HEK293 (cell line): ENCODE data around the gene ERVK3-1.
A peak's percentile ranks its signal among the peaks of the same experiment; 100 is the strongest.

Source experiments
- BCL11A ChIP-seq: fragments of 450-650 bp; formaldehyde crosslinking; IDR thresholded peaks from 2 replicates; pipeline ENCODE4 v1.5.1; 2016; ENCODE audit warnings: low read depth, missing biosample characterization, missing genetic modification characterization
- GLIS2 ChIP-seq: fragments of 450-650 bp; formaldehyde crosslinking; IDR thresholded peaks from 2 replicates; pipeline ENCODE4 v1.5.1; 2016; ENCODE audit warnings: missing biosample characterization, missing genetic modification characterization
- HIC1 ChIP-seq: fragments of 450-650 bp; formaldehyde crosslinking; IDR thresholded peaks from 2 replicates; pipeline ENCODE4 v1.5.1; 2016; ENCODE audit warnings: missing biosample characterization, missing genetic modification characterization
- KLF17 ChIP-seq: fragments of 450-650 bp; formaldehyde crosslinking; IDR thresholded peaks from 2 replicates; pipeline ENCODE4 v1.5.1; 2016; ENCODE audit warnings: missing biosample characterization, missing genetic modification characterization
- KLF9 ChIP-seq: fragments of 450-650 bp; formaldehyde crosslinking; IDR thresholded peaks from 2 replicates; pipeline ENCODE4 v1.5.1; 2016; ENCODE audit warnings: missing biosample characterization, missing genetic modification characterization, low read depth
- MYNN ChIP-seq: fragments of 450-650 bp; formaldehyde crosslinking; IDR thresholded peaks from 2 replicates; pipeline ENCODE4 v1.5.1; 2016; ENCODE audit warnings: missing biosample characterization, missing genetic modification characterization, borderline replicate concordance
- PRDM6 ChIP-seq: fragments of 450-650 bp; formaldehyde crosslinking; IDR thresholded peaks from 2 replicates; pipeline ENCODE4 v1.5.1; 2017; ENCODE audit warnings: missing biosample characterization, missing genetic modification characterization
- ZBTB26 ChIP-seq: fragments of 450-650 bp; formaldehyde crosslinking; optimal IDR thresholded peaks from 2 replicates; pipeline ENCODE3; 2016; ENCODE audit warnings: missing biosample characterization, mild to moderate bottlenecking, missing genetic modification characterization
- ZBTB6 ChIP-seq: fragments of 450-650 bp; formaldehyde crosslinking; IDR thresholded peaks from 2 replicates; pipeline ENCODE4 v1.5.1; 2017; ENCODE audit warnings: missing biosample characterization, missing genetic modification characterization
- ZIC2 ChIP-seq: fragments of 450-650 bp; formaldehyde crosslinking; IDR thresholded peaks from 2 replicates; pipeline ENCODE4 v1.5.1; 2016; ENCODE audit warnings: missing biosample characterization, missing genetic modification characterization
- ZNF157 ChIP-seq: fragments of 450-650 bp; formaldehyde crosslinking; IDR thresholded peaks from 2 replicates; pipeline ENCODE4 v1.5.1; 2016; ENCODE audit warnings: missing biosample characterization, missing genetic modification characterization
- ZNF175 ChIP-seq: fragments of 450-650 bp; formaldehyde crosslinking; IDR thresholded peaks from 2 replicates; pipeline ENCODE4 v1.5.1; 2016; ENCODE audit warnings: missing biosample characterization, missing genetic modification characterization
- ZNF239 ChIP-seq: fragments of 450-650 bp; formaldehyde crosslinking; IDR thresholded peaks from 2 replicates; pipeline ENCODE4 v1.5.1; 2016; ENCODE audit warnings: missing biosample characterization, missing genetic modification characterization
- ZNF266 ChIP-seq: fragments of 450-650 bp; formaldehyde crosslinking; IDR thresholded peaks from 2 replicates; pipeline ENCODE4 v1.5.1; 2016; ENCODE audit warnings: missing biosample characterization, missing genetic modification characterization, low read depth
- ZNF362 ChIP-seq: fragments of 450-650 bp; formaldehyde crosslinking; IDR thresholded peaks from 2 replicates; pipeline ENCODE4 v1.5.1; 2016; ENCODE audit warnings: missing biosample characterization, missing genetic modification characterization
- ZNF549 ChIP-seq: fragments of 450-650 bp; IDR thresholded peaks from 2 replicates; pipeline ENCODE4 v1.5.1; 2018; ENCODE audit warnings: missing biosample characterization, missing genetic modification characterization, mild to moderate bottlenecking, inconsistent platforms, moderate library complexity
- ZNF585B ChIP-seq: fragments of 450-650 bp; formaldehyde crosslinking; IDR thresholded peaks from 2 replicates; pipeline ENCODE4 v1.5.1; 2016; ENCODE audit warnings: missing biosample characterization, missing genetic modification characterization
- ZNF624 ChIP-seq: fragments of 450-650 bp; formaldehyde crosslinking; IDR thresholded peaks from 2 replicates; pipeline ENCODE4 v1.5.1; 2017; ENCODE audit warnings: missing biosample characterization, missing genetic modification characterization
- ZNF645 ChIP-seq: fragments of 450-650 bp; formaldehyde crosslinking; IDR thresholded peaks from 2 replicates; pipeline ENCODE4; 2016; ENCODE audit warnings: missing biosample characterization, missing genetic modification characterization
- ZNF777 ChIP-seq: fragments of 450-650 bp; formaldehyde crosslinking; IDR thresholded peaks from 2 replicates; pipeline ENCODE4 v1.5.1; 2017; ENCODE audit warnings: missing biosample characterization, missing genetic modification characterization, borderline replicate concordance
- ZNF791 ChIP-seq: fragments of 450-650 bp; formaldehyde crosslinking; IDR thresholded peaks from 2 replicates; pipeline ENCODE4 v1.5.1; 2016; ENCODE audit warnings: missing biosample characterization, missing genetic modification characterization
- ZXDB ChIP-seq: fragments of 450-650 bp; formaldehyde crosslinking; IDR thresholded peaks from 2 replicates; pipeline ENCODE4 v1.5.1; 2016; ENCODE audit warnings: missing biosample characterization, missing genetic modification characterization
- TF ChIP-seq, protein P1 (sequence below): fragments of 450-650 bp; formaldehyde crosslinking; IDR thresholded peaks from 2 replicates; pipeline ENCODE4 v1.5.1; 2016; ENCODE audit warnings: missing biosample characterization, missing genetic modification characterization
- TF ChIP-seq, protein P2 (sequence below): fragments of 450-650 bp; formaldehyde crosslinking; IDR thresholded peaks from 2 replicates; pipeline ENCODE4 v1.5.1; 2017; ENCODE audit warnings: missing biosample characterization, missing genetic modification characterization

Gene ERVK3-1

DNA sequence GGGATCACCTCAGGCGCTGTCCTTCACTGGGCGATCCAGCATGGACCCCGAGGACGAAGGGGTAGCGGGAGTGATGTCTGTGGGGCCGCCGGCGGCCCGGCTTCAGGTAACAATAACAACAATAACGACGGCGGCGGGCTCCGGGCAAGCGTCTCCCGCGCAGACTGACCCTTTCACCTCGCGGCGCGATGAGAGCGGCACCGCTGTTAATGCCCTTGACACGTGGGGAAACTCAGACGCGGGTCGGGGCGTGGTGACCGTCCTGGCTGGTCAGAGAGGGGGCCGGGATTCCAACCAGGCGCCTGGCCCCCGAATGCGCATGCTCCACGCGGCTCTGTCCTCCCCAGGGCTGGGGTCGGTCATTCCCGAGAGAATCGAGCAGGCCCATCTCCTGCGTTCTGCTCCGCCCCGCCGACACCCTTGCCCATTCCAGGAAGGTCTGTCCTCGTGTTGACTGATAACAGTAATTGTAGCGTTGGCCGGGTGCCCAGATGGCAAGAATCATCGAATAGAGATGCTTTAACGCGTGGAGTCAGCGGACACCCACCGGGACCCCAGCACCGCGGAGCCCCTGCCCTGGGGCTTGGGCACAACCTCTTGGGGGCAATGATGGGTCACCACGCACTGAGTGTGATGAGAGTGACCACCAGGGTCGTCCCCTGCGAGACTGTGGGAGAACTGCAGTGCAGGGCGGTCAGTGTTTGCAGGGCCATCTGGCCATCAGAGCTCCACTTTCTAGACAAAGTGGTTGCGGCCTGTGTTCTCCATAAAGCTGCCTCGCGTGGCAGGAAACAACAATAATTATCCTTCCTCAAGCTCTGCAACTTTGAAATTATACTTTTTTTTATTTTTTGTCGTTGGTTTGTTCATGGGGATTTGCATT is 25.9 kb upstream of the ERVK3-1 start (continued):
- TF ChIP-seq ZNF645 = no peak
- peak; percentile 40; the same call in 1 of the 2 replicates for TF ChIP-seq ZIC2 (tag by site-specific recombination)
- TF ChIP-seq ZNF585B (tag by site-specific recombination) = no peak
- TF ChIP-seq ZNF175 (tag by site-specific recombination) = no peak
- TF ChIP-seq ZNF266 = no peak
- TF ChIP-seq ZBTB26 (tag by site-specific recombination) = no peak
- no peak for TF ChIP-seq ZNF362 (tag by site-specific recombination)
- 0 out of 2 replicates have a peak, but pooled peaks have one; percentile 23 for TF ChIP-seq BCL11A (tag by site-specific recombination)
- no peak for TF ChIP-seq ZNF777 (tag by site-specific recombination)
- no peak for TF ChIP-seq ZNF157 (tag by site-specific recombination)
- no peak for TF ChIP-seq MYNN (tag by site-specific recombination)
- no peak for TF ChIP-seq PRDM6 (tag by site-specific recombination)
- peak; percentile 7; the same call in 1 of the 2 replicates for TF ChIP-seq KLF9 (tag by site-specific recombination)
- peak; percentile 58; the same call in 1 of the 2 replicates for TF ChIP-seq GLIS2 (tag by site-specific recombination)
- TF ChIP-seq ZNF549 (tag by site-specific recombination) = no peak
- no peak for TF ChIP-seq ZBTB6 (tag by site-specific recombination)
- TF ChIP-seq ZNF239 (tag by site-specific recombination) = no peak
- TF ChIP-seq, protein P1, sequence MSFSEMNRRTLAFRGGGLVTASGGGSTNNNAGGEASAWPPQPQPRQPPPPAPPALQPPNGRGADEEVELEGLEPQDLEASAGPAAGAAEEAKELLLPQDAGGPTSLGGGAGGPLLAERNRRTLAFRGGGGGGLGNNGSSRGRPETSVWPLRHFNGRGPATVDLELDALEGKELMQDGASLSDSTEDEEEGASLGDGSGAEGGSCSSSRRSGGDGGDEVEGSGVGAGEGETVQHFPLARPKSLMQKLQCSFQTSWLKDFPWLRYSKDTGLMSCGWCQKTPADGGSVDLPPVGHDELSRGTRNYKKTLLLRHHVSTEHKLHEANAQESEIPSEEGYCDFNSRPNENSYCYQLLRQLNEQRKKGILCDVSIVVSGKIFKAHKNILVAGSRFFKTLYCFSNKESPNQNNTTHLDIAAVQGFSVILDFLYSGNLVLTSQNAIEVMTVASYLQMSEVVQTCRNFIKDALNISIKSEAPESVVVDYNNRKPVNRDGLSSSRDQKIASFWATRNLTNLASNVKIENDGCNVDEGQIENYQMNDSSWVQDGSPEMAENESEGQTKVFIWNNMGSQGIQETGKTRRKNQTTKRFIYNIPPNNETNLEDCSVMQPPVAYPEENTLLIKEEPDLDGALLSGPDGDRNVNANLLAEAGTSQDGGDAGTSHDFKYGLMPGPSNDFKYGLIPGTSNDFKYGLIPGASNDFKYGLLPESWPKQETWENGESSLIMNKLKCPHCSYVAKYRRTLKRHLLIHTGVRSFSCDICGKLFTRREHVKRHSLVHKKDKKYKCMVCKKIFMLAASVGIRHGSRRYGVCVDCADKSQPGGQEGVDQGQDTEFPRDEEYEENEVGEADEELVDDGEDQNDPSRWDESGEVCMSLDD (tag by site-specific recombination) = no peak
- no peak for TF ChIP-seq KLF17
- no peak for TF ChIP-seq ZNF791 (tag by site-specific recombination)
- TF ChIP-seq HIC1 = no peak
- TF ChIP-seq ZNF624 (tag by site-specific recombination) = no peak
- TF ChIP-seq, protein P2, sequence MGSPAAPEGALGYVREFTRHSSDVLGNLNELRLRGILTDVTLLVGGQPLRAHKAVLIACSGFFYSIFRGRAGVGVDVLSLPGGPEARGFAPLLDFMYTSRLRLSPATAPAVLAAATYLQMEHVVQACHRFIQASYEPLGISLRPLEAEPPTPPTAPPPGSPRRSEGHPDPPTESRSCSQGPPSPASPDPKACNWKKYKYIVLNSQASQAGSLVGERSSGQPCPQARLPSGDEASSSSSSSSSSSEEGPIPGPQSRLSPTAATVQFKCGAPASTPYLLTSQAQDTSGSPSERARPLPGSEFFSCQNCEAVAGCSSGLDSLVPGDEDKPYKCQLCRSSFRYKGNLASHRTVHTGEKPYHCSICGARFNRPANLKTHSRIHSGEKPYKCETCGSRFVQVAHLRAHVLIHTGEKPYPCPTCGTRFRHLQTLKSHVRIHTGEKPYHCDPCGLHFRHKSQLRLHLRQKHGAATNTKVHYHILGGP = no peak
- TF ChIP-seq ZXDB (tag by site-specific recombination) = no peak; the same call in 1 of the 2 replicates
